ENCODE measurements around the gene CD300A. TPM values are rescaled to one million over a fixed set of nuclear protein-coding genes. Genes with fewer than 3 reads are reported as not detected.

The CD300A gene
- total and polyA plus RNA-seq, 2 donors (not counting 3 experiments of a cell fraction or from before 2014, with no cell fraction given) = not detected

DNA sequence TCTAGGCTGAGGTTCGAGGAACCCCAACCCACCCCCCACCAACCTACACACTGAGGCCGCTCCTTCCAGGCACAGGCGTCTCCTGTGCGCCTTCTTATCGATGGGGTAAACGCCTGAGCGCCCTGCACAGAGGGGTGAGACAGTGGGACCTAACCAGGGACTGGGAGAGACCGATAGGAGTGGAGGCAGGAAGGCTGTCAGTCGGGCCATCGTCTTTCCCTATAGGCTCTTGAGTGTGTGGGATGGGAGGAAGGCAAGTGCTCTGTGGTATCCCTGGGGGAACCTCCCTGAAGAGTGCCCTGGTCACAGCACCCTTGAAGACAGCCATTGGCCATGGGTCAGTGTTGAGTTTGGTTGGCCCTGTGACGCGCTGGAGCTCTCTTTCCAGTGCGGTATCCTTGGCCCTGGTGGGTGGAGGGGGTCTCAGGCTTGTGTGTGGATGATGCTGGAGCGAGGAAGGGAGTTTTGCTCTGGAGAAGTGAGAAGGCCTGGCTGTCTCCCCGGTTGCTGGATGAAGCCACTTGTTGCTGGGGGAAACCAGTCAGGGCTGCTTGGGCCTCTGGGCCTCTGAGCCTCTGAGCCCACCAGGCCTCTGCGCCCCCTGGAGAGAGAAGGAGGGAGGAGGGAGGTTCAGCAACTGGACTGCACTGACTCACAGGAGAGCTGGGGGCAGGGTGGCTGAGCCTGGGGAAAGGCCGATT, 32.9 kb upstream of the CD300A start:
- Histone ChIP-seq H4K20me1 (replicated peaks; ENCODE audit: control insufficient read depth, extremely low read depth, insufficient read depth, low read length) (no peaks in the 10 kb centered on the region), H3K36me3 (ENCODE audit: control insufficient read depth in 2 of 2, extremely low read depth in 1 of 2, insufficient read depth in 2 of 2, low read length in 2 of 2) (no peaks in the 10 kb centered on the region), H3K4me1 (ENCODE audit: control insufficient read depth, extremely low read depth, insufficient read depth, low read length) (no peaks in the 10 kb centered on the region), H3K4me3 (replicated peaks in 1 of 3; ENCODE audit: insufficient read depth in 1 of 3, low read depth in 1 of 3, low read length in 3 of 3) (no peak overlapping the region), H3K79me2 (ENCODE audit: control insufficient read depth, insufficient read depth, low read length) (no peaks in the 10 kb centered on the region), H3K9me1 (replicated peaks; ENCODE audit: control insufficient read depth, extremely low read depth, insufficient read depth, low read length) (no peaks in the 10 kb centered on the region), H3K27me3 (ENCODE audit: control insufficient read depth in 2 of 2, insufficient read depth in 2 of 2, low read length in 2 of 2) (peaks cover 23 to 30% of the 10 kb centered on the region in 2 experiments), H3K9me3 (replicated peaks; ENCODE audit: control insufficient read depth, insufficient read depth, low read length) (no peaks in the 10 kb centered on the region), H3K9ac (replicated peaks; ENCODE audit: extremely low read depth, insufficient read depth, low read length) (no peak overlapping the region), H2AFZ (ENCODE audit: low read depth, low read length) (no peak overlapping the region), H3K27ac (ENCODE audit: insufficient read depth, low read depth, low read length) (no peak overlapping the region), H3K4me2 (ENCODE audit: insufficient read depth, low read length) (no peak overlapping the region)
- no peak for FAIRE-seq
- dilution Hi-C loops (cut with MboI; ENCODE audit: extremely low pct_ligation_motif_present, low sequenced_read_pairs) (no loop called here), intact Hi-C loops (cut with micrococcal nuclease) (no loop called here)
- DNase-seq (ENCODE audit: low read depth, low spot score) = no peak
- BruUV-seq (replicated peaks) = no TSS peak
- ChIA-PET POLR2A (no interaction called here), CTCF (interaction anchor here (1.0 kb wide), 1 partner anchor 55 kb away, joined by 3 read pairs; no protein-coding TSS in a partner anchor)
- no peak for TF ChIP-seq GATA2 (IDR thresholded peaks at IDR 0.05; ENCODE audit: insufficient read depth, insufficient read length, low read depth, low read length)
- TF ChIP-seq, protein P1, sequence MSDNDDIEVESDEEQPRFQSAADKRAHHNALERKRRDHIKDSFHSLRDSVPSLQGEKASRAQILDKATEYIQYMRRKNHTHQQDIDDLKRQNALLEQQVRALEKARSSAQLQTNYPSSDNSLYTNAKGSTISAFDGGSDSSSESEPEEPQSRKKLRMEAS (IDR thresholded peaks at IDR 0.05; ENCODE audit: insufficient read depth, insufficient read length) = no peak

DNA sequence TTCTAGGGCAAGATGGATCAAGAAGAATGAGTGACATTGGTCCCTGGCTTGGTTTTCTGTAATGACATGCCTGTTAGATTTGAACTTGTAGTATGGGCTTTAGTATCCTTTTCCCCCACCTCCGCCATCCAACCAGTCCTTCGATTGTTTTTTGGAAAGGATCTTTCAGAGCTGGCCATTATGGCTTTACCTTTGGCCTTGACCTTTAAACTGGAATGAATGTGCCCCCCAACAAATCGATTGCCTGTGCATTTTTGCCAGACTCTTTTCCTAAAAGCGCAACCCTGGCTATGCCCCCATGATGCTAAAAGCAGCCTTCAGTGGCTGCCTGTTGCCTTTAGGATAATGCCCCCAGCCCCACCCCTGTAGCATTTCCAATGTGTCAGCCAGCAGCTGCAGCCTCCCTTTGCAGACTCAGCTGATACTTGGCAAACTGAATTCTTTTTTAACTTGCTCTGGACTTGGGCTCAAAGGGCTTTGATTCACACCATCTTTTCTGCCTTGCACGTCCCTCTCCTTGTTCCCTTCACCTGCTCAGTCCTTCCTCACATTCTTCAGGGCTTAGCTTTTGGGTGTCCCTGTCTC, 30.6 kb upstream of the CD300A start:
- Histone ChIP-seq H3K36me3 (ENCODE audit: control insufficient read depth in 2 of 2, extremely low read depth in 1 of 2, insufficient read depth in 2 of 2, low read length in 2 of 2) (no peaks in the 10 kb centered on the region), H3K4me3 (replicated peaks in 1 of 3; ENCODE audit: insufficient read depth in 1 of 3, low read depth in 1 of 3, low read length in 3 of 3) (no peak overlapping the region), H3K9ac (replicated peaks; ENCODE audit: extremely low read depth, insufficient read depth, low read length) (no peak overlapping the region), H3K4me2 (ENCODE audit: insufficient read depth, low read length) (no peak overlapping the region), H3K27ac (ENCODE audit: insufficient read depth, low read depth, low read length) (no peak overlapping the region), H3K9me1 (replicated peaks; ENCODE audit: control insufficient read depth, extremely low read depth, insufficient read depth, low read length) (no peaks in the 10 kb centered on the region), H3K9me3 (replicated peaks; ENCODE audit: control insufficient read depth, insufficient read depth, low read length) (no peaks in the 10 kb centered on the region), H3K4me1 (ENCODE audit: control insufficient read depth, extremely low read depth, insufficient read depth, low read length) (no peaks in the 10 kb centered on the region), H2AFZ (ENCODE audit: low read depth, low read length) (no peak overlapping the region), H4K20me1 (replicated peaks; ENCODE audit: control insufficient read depth, extremely low read depth, insufficient read depth, low read length) (no peaks in the 10 kb centered on the region), H3K27me3 (ENCODE audit: control insufficient read depth in 2 of 2, insufficient read depth in 2 of 2, low read length in 2 of 2) (peaks cover 12 to 15% of the 10 kb centered on the region in 2 experiments), H3K79me2 (ENCODE audit: control insufficient read depth, insufficient read depth, low read length) (no peaks in the 10 kb centered on the region)
- TF ChIP-seq POLR2A (IDR thresholded peaks at IDR 0.05; ENCODE audit: low read depth, low read length) (no peak), FOS (IDR thresholded peaks at IDR 0.05; ENCODE audit: borderline replicate concordance, insufficient read depth, low read length) (no peak), EZH2 (IDR thresholded peaks at IDR 0.05; ENCODE audit: borderline replicate concordance, low read depth, low read length, severe bottlenecking) (no peak), JUN (IDR thresholded peaks at IDR 0.05; ENCODE audit: borderline replicate concordance, insufficient read depth, insufficient read length, low read depth) (no peak), GATA2 (IDR thresholded peaks at IDR 0.05; ENCODE audit: insufficient read depth, insufficient read length, low read depth, low read length) (no peak), MYC (IDR thresholded peaks at IDR 0.05; ENCODE audit: low read depth, low read length) (no peak), POLR2AphosphoS5 (IDR thresholded peaks at IDR 0.05; ENCODE audit: insufficient read depth, low read depth, low read length) (no peak)
- TF ChIP-seq, protein P2, sequence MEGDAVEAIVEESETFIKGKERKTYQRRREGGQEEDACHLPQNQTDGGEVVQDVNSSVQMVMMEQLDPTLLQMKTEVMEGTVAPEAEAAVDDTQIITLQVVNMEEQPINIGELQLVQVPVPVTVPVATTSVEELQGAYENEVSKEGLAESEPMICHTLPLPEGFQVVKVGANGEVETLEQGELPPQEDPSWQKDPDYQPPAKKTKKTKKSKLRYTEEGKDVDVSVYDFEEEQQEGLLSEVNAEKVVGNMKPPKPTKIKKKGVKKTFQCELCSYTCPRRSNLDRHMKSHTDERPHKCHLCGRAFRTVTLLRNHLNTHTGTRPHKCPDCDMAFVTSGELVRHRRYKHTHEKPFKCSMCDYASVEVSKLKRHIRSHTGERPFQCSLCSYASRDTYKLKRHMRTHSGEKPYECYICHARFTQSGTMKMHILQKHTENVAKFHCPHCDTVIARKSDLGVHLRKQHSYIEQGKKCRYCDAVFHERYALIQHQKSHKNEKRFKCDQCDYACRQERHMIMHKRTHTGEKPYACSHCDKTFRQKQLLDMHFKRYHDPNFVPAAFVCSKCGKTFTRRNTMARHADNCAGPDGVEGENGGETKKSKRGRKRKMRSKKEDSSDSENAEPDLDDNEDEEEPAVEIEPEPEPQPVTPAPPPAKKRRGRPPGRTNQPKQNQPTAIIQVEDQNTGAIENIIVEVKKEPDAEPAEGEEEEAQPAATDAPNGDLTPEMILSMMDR (IDR thresholded peaks at IDR 0.05; ENCODE audit: extremely low read depth in 1 of 2, insufficient read depth in 1 of 2, low read depth in 1 of 2, low read length in 2 of 2) = no peak
- TF ChIP-seq, protein P1 (IDR thresholded peaks at IDR 0.05; ENCODE audit: insufficient read depth, insufficient read length) = no peak
- intact Hi-C loops (cut with micrococcal nuclease) (no loop called here), dilution Hi-C loops (cut with MboI; ENCODE audit: extremely low pct_ligation_motif_present, low sequenced_read_pairs) (no loop called here)
- FAIRE-seq (no peak), DNase-seq (ENCODE audit: low read depth, low spot score) (no peak)
- ChIA-PET CTCF (no interaction called here), POLR2A (no interaction called here)
- no TSS peak for BruUV-seq (replicated peaks)

Data from endothelial cell of umbilical vein (primary cell).